HepG2 (cell line): ENCODE data around the gene REST. TPM values are rescaled to one million over a fixed set of nuclear protein-coding genes. Genes with fewer than 3 reads are reported as not detected.
A peak's percentile ranks its signal among the peaks of the same experiment; 100 is the strongest.

Source experiments
- CBX1 ChIP-seq: IDR thresholded peaks from one replicate; pipeline ENCODE4 v1.6.1; 2016; ENCODE audit warnings: antibody characterized with exemption, low read depth
- DMAP1 ChIP-seq: IDR thresholded peaks from 2 replicates; pipeline ENCODE4 v1.6.1; 2016
- HHEX ChIP-seq: IDR thresholded peaks from 2 replicates; pipeline ENCODE4 v1.6.1; 2016; ENCODE audit warnings: control low read depth
- HNF1B ChIP-seq: sonication (generic); formaldehyde crosslinking; IDR thresholded peaks from 2 replicates; pipeline ENCODE4 v1.5.1; 2020; ENCODE audit warnings: mild to moderate bottlenecking, moderate library complexity, missing genetic modification reagents
- HNRNPK ChIP-seq: fragments of 200-400 bp; formaldehyde crosslinking; IDR thresholded peaks from 2 replicates; pipeline ENCODE4 v1.6.1; 2018; ENCODE audit warnings: low read length, low read depth, moderate library complexity, mild to moderate bottlenecking; ENCODE audit not compliant: poor library complexity, severe bottlenecking
- KLF16 ChIP-seq, 2 experiments: sonication (generic) in 1 of 2; formaldehyde crosslinking in 1 of 2; IDR thresholded peaks; 2 replicates each; pipeline versions ENCODE4 v1.6.1 to v1.8.0; 2016 to 2023; ENCODE audit warnings: missing genetic modification reagents in 2 of 2, missing compliant biosample characterization in 1 of 2
- MXD3 ChIP-seq: IDR thresholded peaks from 2 replicates; pipeline ENCODE4 v1.6.1; 2016; ENCODE audit warnings: mild to moderate bottlenecking, missing biosample characterization, missing genetic modification reagents
- MZF1 ChIP-seq: sonication (generic); formaldehyde crosslinking; IDR thresholded peaks from 2 replicates; pipeline ENCODE4 v1.8.1; 2023; ENCODE audit warnings: mild to moderate bottlenecking, missing genetic modification reagents, borderline replicate concordance
- NAIF1 ChIP-seq: sonication (generic); formaldehyde crosslinking; IDR thresholded peaks from 2 replicates; pipeline ENCODE4 v1.5.0; 2020; ENCODE audit warnings: mild to moderate bottlenecking, missing genetic modification reagents, borderline replicate concordance
- SATB2 ChIP-seq: sonication (generic); formaldehyde crosslinking; IDR thresholded peaks from 2 replicates; pipeline ENCODE4 v1.5.0; 2020; ENCODE audit warnings: missing genetic modification reagents
- SIX1 ChIP-seq: sonication (generic); formaldehyde crosslinking; IDR thresholded peaks from 2 replicates; pipeline ENCODE4 v1.4.0; 2020; ENCODE audit warnings: missing genetic modification reagents, borderline replicate concordance
- SOX6 ChIP-seq, 2 experiments: fragments of 450-650 bp in 1 of 2; sonication (generic) in 1 of 2; formaldehyde crosslinking in 1 of 2; IDR thresholded peaks; 2 replicates each; pipeline versions ENCODE4 v1.4.0 to v1.6.1; 2017 to 2020; ENCODE audit warnings: antibody characterized with exemption in 1 of 2, mild to moderate bottlenecking in 1 of 2, missing genetic modification reagents in 1 of 2
- SRSF1 ChIP-seq: fragments of 200-400 bp; formaldehyde crosslinking; optimal IDR thresholded peaks from 2 replicates; pipeline ENCODE3; 2017; ENCODE audit warnings: mild to moderate bottlenecking, low read depth, low read length, moderate library complexity
- UBTF ChIP-seq: sonication (generic); formaldehyde crosslinking; IDR thresholded peaks from 2 replicates; pipeline ENCODE4 v1.4.0; 2020; ENCODE audit warnings: mild to moderate bottlenecking, missing genetic modification reagents
- ZBTB1 ChIP-seq: sonication (generic); formaldehyde crosslinking; IDR thresholded peaks from 2 replicates; pipeline ENCODE4 v1.4.0; 2020; ENCODE audit warnings: missing genetic modification reagents, borderline replicate concordance
- ZBTB3 ChIP-seq: sonication (generic); formaldehyde crosslinking; IDR thresholded peaks from 2 replicates; pipeline ENCODE4 v1.4.0; 2020; ENCODE audit warnings: low read depth, mild to moderate bottlenecking, moderate library complexity, missing genetic modification reagents, borderline replicate concordance
- ZFP62 ChIP-seq: sonication (generic); formaldehyde crosslinking; IDR thresholded peaks from 2 replicates; pipeline ENCODE4 v1.4.0; 2020; ENCODE audit warnings: missing genetic modification reagents
- ZMYM3 ChIP-seq: sonication (generic); formaldehyde crosslinking; IDR thresholded peaks from 2 replicates; pipeline ENCODE4 v1.5.1; 2020; ENCODE audit warnings: mild to moderate bottlenecking, missing genetic modification reagents
- ZNF121 ChIP-seq: sonication (generic); formaldehyde crosslinking; IDR thresholded peaks from 2 replicates; pipeline ENCODE4 v1.5.0; 2020; ENCODE audit warnings: mild to moderate bottlenecking, missing genetic modification reagents
- ZNF280D ChIP-seq: sonication (generic); formaldehyde crosslinking; IDR thresholded peaks from 2 replicates; pipeline ENCODE4 v1.5.1; 2020; ENCODE audit warnings: mild to moderate bottlenecking, missing genetic modification reagents
- ZNF33A ChIP-seq: sonication (generic); formaldehyde crosslinking; IDR thresholded peaks from 2 replicates; pipeline ENCODE4 v1.5.1; 2020; ENCODE audit warnings: missing genetic modification reagents, mild to moderate bottlenecking, moderate library complexity, borderline replicate concordance
- ZNF484 ChIP-seq: sonication (generic); formaldehyde crosslinking; IDR thresholded peaks from 2 replicates; pipeline ENCODE4 v1.5.1; 2020; ENCODE audit warnings: mild to moderate bottlenecking, low read depth, missing genetic modification reagents, borderline replicate concordance
- ZNF496 ChIP-seq: sonication (generic); formaldehyde crosslinking; IDR thresholded peaks from 2 replicates; pipeline ENCODE4 v1.8.1; 2023; ENCODE audit warnings: mild to moderate bottlenecking, moderate library complexity, missing genetic modification reagents; ENCODE audit not compliant: insufficient replicate concordance
- ZNF672 ChIP-seq: sonication (generic); formaldehyde crosslinking; IDR thresholded peaks from 2 replicates; pipeline ENCODE4 v1.8.1; 2022; ENCODE audit warnings: missing genetic modification reagents
- polyA plus RNA-seq, 8 experiments: library from polyadenylated mRNA; depleted of rRNA in 3 of 8; stranded (reverse) in 7 of 8; unstranded in 1 of 8; fragments of >200 nt; fragmentation: Illumina TruSeq in 4 of 8; extraction: Trizol in 4 of 8; gene quantifications; 2 replicates each; pipeline versions ENCODE4 v1.2.1 to v1.2.3, GENCODE V29; 2011 to 2016; ENCODE audit warnings: low read depth in 4 of 8, missing spikeins in 1 of 8, mixed read lengths in 1 of 8; ENCODE audit not compliant: insufficient read depth in 1 of 8
- total RNA-seq, 5 experiments: library from RNA; depleted of rRNA; stranded (reverse); fragments of >200 nt; fragmentation: Illumina TruSeq; extraction: Trizol; gene quantifications; 2 replicates each; pipeline ENCODE4 v1.2.3, GENCODE V29; 2016; ENCODE audit warnings: low read depth in 1 of 5

Gene REST
- total and polyA plus RNA-seq, 2 of the 13 experiments (the other 11 are each of a cell fraction or from before 2014, with no cell fraction given): 12.7 to 22.4 TPM

GRCh38 chr4:56978750-56979303 lies 71.1 kb downstream of the REST start, which contains the start of gene POLR2B (continued):
- TF ChIP-seq ZNF121 (no peak), SOX6 (IDR thresholded peaks at IDR 0.05) (no peak), SOX6 (CRISPR knock-in tag; IDR thresholded peaks at IDR 0.05) (no peak), ZFP62 (CRISPR knock-in tag) (no peak), HNRNPK (no peak), DMAP1 (CRISPR knock-in tag) (peak; percentile 65; the same call in 1 of the 2 replicates), ZNF280D (no peak), KLF16 (CRISPR knock-in tag; IDR thresholded peaks at IDR 0.05) (no peak), CBX1 (peak; percentile 55), HNF1B (CRISPR knock-in tag) (peak; percentile 82; the same call in 1 of the 2 replicates), SIX1 (CRISPR knock-in tag) (no peak), HHEX (CRISPR knock-in tag) (no peak), MZF1 (CRISPR knock-in tag) (no peak), SATB2 (no peak), ZNF484 (CRISPR knock-in tag) (no peak), NAIF1 (peak; percentile 92), ZNF496 (no peak), ZMYM3 (CRISPR knock-in tag) (no peak), ZNF33A (no peak), ZNF672 (no peak), UBTF (CRISPR knock-in tag) (peak; percentile 71), MXD3 (CRISPR knock-in tag) (peak; percentile 31; the same call in 1 of the 2 replicates), ZBTB3 (CRISPR knock-in tag) (no peak), ZBTB1 (CRISPR knock-in tag) (no peak), SRSF1 (no peak)
